ENCODE results near the gene AKR7A3. TPM values are rescaled to one million over a fixed set of nuclear protein-coding genes. Genes with fewer than 3 reads are reported as not detected.
A peak's percentile ranks its signal among the peaks of the same experiment; 100 is the strongest.
"Not testable (repeated sequence)": the region's sequence is repeated elsewhere in the genome, so short reads cannot be mapped to it uniquely, and the experiment has no call there.

AKR7A3 gene
- total RNA-seq, 4 donors from 2014 or later = 77.8 to 167 (median 102) TPM

DNA sequence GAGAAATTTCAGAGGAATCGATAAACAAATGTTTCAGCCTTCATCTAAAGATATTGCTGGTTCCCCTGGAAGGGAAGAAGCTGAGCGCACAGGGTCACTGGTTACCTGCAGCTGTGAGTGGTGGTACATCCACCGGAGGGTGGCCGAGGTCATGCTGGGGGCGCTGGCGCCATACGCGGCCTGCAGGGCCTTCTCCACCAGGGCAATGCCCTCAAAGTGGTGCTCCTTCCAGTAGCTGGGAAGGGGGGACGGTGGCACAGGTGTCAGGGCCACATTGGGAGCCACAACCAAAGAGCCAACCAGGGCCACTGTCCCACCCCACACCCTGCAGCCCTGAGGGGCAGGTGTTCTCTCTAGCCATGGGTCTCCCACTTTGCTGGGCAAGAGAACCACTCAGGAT, 4.7 kb downstream of the AKR7A3 start:
- in situ Hi-C loops (cut with MboI; ENCODE audit: low pct_ligation_motif_present in 1 of 4, low pct_unique_long_range_greater_than_20kb in 1 of 4, low sequenced_read_pairs in 3 of 4) (no loop called here), intact Hi-C loops (cut with DNase I; ENCODE audit: low total_unique reads) (no loop called here)
- WGBS, 2 donors (ENCODE audit: low coverage in 1 of 2) = 92 to 98% methylated on average over 2 to 9 of the region's 9 CpGs
- Histone ChIP-seq H3K27me3 (no peaks in the 10 kb centered on the region), H3K4me3 (no peak overlapping the region), H3K4me1 (peaks cover 2 to 23% (median 18%) of the 10 kb centered on the region in 4 donors), H3K36me3 (peaks cover 0 to 9% (median 4%) of the 10 kb centered on the region in 4 donors), H3K27ac (no peak overlapping the region), H3K9me3 (no peaks in the 10 kb centered on the region)
- TF ChIP-seq, protein P1, sequence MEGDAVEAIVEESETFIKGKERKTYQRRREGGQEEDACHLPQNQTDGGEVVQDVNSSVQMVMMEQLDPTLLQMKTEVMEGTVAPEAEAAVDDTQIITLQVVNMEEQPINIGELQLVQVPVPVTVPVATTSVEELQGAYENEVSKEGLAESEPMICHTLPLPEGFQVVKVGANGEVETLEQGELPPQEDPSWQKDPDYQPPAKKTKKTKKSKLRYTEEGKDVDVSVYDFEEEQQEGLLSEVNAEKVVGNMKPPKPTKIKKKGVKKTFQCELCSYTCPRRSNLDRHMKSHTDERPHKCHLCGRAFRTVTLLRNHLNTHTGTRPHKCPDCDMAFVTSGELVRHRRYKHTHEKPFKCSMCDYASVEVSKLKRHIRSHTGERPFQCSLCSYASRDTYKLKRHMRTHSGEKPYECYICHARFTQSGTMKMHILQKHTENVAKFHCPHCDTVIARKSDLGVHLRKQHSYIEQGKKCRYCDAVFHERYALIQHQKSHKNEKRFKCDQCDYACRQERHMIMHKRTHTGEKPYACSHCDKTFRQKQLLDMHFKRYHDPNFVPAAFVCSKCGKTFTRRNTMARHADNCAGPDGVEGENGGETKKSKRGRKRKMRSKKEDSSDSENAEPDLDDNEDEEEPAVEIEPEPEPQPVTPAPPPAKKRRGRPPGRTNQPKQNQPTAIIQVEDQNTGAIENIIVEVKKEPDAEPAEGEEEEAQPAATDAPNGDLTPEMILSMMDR (IDR thresholded peaks at IDR 0.05) = no peak
- no peak for TF ChIP-seq POLR2A (IDR thresholded peaks at IDR 0.05)
- no peak for TF ChIP-seq EP300 (IDR thresholded peaks at IDR 0.05; ENCODE audit: low read depth)
- no peak for DNase-seq

DNA sequence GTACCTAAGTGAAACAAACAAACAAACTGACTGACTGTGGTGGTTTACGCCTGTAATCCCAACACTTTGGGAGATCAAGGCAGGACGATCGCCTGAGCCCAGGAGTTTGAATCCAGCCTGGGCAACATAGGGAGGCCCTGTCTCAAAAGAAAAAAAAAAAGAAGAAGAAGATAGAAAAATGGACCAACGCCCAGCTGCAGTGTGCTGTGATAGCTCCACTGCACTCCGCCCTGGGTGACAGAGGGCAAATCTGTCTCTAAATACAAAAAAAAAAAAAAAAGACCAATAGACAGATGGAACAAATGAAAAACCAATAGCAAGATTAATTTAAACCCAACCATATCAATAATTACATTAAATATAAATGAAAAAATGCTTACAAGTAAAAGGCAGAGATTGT, 13.9 kb downstream of the AKR7A3 start:
- intact Hi-C loops (cut with DNase I; ENCODE audit: low total_unique reads) (no loop called here), in situ Hi-C loops (cut with MboI; ENCODE audit: low pct_ligation_motif_present in 1 of 4, low pct_unique_long_range_greater_than_20kb in 1 of 4, low sequenced_read_pairs in 3 of 4) (no loop called here)
- no peak overlapping the region for H3K4me3 ChIP-seq

DNA sequence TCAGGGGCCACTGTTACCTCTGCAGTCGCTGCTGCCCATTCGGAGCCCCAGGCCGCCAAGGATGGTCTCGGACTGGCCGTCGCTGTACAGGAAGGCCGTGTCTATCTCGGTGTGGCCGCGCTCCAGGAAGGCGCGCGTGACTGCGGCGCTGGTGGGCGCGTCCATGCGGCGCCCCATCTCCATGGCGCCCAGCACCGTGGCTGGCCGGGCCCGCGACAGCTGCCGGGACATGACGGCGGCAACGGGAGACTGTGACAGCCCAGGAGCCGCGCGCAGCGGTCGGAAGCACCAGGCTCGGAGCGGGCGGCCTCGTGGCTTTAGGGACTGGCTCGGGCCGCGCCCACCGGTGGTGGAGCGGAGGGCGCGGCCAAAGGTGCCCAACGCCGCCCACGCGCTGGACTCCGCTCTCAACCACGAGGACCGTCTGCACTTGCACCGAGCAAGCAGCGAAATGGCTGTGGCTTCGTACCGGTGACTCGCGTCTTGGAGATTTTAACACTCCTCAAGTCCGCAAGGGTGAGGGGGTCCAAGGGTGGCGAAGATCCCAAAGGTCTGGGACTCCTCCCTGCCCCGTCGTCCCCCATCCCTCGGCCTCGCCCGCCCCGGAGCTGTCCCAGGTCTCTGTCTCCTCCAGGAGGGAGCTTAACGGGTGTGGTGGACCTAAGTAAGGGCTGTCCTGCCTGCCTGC, 14.6 kb downstream of the AKR7A3 start:
- in situ Hi-C loops (cut with MboI; ENCODE audit: low pct_ligation_motif_present in 1 of 4, low pct_unique_long_range_greater_than_20kb in 1 of 4, low sequenced_read_pairs in 3 of 4); H3K36me3 ChIP-seq; DNase-seq; intact Hi-C loops (cut with DNase I; ENCODE audit: low total_unique reads); H3K9me3 ChIP-seq; H3K27me3 ChIP-seq: not testable (repeated sequence)
- Histone ChIP-seq H3K4me3 (peak overlapping the region in 1 of 4 donors; percentile 29), H3K27ac (peak overlapping the region in 2 of 4 donors; percentile 49 to 59), H3K4me1 (peaks cover 0 to 21% (median 10%) of the 10 kb centered on the region in 4 donors)
- WGBS, 2 donors (ENCODE audit: low coverage in 1 of 2) = 40 to 80% methylated on average over 1 to 56 of the region's 66 CpGs

More for the DNA sequence above, 13.9 kb downstream of the AKR7A3 start:
- H3K36me3 ChIP-seq = no peaks in the 10 kb centered on the region
- H3K4me1 ChIP-seq = peaks cover 0 to 21% (median 9%) of the 10 kb centered on the region in 4 donors
- no peak overlapping the region for H3K27ac ChIP-seq
- peaks cover 6% of the 10 kb centered on the region for H3K27me3 ChIP-seq
- TF ChIP-seq POLR2A (IDR thresholded peaks at IDR 0.05) (no peak), EP300 (IDR thresholded peaks at IDR 0.05; ENCODE audit: low read depth) (no peak), POLR2AphosphoS5 (IDR thresholded peaks at IDR 0.05) (no peak)
- TF ChIP-seq, protein P1 (IDR thresholded peaks at IDR 0.05) = no peak
- 87 to 92% methylated on average over 5 of the region's 5 CpGs for WGBS, 2 donors (ENCODE audit: low coverage in 1 of 2)
- H3K9me3 ChIP-seq = no peaks in the 10 kb centered on the region
- DNase-seq = no peak

DNA sequence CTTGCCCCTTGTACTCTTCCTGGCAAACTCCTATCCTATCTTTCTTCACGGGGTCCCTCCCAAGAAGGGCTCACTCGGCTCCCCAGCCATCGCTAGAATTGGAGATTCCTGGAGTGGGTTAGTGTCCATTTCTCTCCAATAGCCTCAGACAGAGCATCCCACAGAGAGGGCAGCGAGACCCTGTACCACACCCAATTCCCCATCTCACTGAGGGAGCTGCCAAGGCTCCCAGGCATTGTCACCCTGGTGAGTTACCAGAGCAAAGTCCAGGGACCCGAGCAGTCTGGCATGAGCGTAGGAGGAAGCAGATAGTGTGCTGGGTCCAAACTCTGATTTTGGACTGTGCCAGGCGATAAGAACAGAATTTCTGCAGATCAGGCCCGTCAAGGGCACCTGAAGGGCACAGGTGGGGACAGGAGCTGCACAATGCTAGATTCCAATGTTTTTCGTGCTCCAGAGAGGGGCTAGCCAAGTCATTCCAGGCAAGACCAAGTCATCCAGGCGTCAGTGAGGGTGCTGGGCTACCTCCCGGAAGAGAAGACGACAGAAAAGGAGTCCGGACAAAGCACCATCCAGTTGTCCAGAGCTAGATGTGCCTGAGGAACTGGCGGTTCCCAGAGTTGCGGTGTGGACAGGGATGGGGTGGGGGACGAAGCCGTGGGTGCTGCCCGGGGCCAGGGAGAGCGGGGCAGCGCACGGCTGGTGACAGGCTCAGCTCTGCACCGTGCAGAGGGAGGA, 15.3 kb downstream of the AKR7A3 start:
- Histone ChIP-seq H3K36me3 (no peaks in the 10 kb centered on the region), H3K4me1 (peaks cover 0 to 21% (median 10%) of the 10 kb centered on the region in 4 donors), H3K4me3 (no peak overlapping the region), H3K9me3 (no peaks in the 10 kb centered on the region), H3K27ac (peak overlapping the region in 2 of 4 donors; percentile 49 to 59), H3K27me3 (peaks cover 6% of the 10 kb centered on the region)
- intact Hi-C loops (cut with DNase I; ENCODE audit: low total_unique reads) (no loop called here), in situ Hi-C loops (cut with MboI; ENCODE audit: low pct_ligation_motif_present in 1 of 4, low pct_unique_long_range_greater_than_20kb in 1 of 4, low sequenced_read_pairs in 3 of 4) (no loop called here)
- 85% methylated on average over 22 of the region's 22 CpGs; no CpG with 5 or more reads in 1 of the 2 donors for WGBS, 2 donors (ENCODE audit: low coverage in 1 of 2)
- no peak for TF ChIP-seq POLR2AphosphoS5 (IDR thresholded peaks at IDR 0.05)
- no peak for TF ChIP-seq EP300 (IDR thresholded peaks at IDR 0.05; ENCODE audit: low read depth)
- TF ChIP-seq, protein P1 (IDR thresholded peaks at IDR 0.05) = no peak
- TF ChIP-seq POLR2A (IDR thresholded peaks at IDR 0.05) = no peak
- DNase-seq = peak; percentile 28
